Central memory CD4-positive, alpha-beta T cell (primary cell): ENCODE data around the gene PRKCB.
"Not testable (repeated sequence)": the region's sequence is repeated elsewhere in the genome, so short reads cannot be mapped to it uniquely, and the experiment has no call there.

Experiments
- DNase-seq: peaks from one replicate; pipeline ENCODE4 v3.0.0; 2022

Gene PRKCB

DNA sequence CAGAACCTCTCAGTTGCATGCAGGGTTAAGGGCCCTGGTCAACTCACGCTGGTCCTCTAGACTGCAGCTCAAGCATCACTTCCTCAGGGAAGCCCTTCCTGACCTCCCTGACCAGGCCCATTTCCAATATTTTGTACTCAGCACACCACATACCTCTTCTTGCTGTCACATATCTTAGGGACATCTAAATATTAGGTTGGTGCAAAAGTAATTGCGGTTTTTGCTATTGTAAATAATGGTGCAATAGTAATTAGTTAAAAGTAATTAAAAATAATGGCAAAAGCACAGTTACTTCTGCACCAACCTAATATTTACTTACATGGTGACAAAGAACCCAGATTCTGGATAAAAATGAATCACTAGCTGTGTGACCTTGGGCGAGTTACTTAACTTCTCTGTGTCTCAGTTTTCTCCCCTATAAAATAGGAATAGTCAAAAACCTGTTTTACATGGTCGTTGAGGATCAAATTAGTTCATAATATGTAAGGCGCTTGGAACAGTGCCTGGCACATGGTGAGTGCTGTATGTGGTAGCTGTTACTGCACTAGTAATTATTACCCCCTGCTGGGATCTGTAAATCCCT, 177.4 kb downstream of the PRKCB start:
- DNase-seq: no peak

- peak; percentile 64 for DNase-seq
Measured at GRCh38 chr16:24013864-24014645, 178.3 kb downstream of the PRKCB start.

DNA sequence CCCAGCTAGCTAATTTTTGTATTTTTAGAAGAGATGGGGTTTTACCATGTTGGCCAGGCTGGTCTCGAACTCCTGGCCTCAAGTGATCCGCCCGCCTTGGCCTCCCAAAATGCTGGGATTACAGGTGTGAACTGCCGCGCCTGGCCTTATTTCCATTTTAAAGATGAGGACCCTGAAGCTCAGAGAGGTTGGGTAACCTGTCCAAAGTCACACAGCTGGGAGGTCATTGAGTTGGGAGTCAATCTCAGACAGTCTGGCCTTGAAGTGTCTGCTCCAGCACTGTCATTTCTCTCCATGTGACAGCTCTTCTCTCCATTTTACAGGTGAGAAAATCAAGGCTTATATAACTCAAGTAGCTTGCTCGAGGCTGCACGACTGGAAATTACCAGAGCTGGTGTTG, 179.2 kb downstream of the PRKCB start:
- not testable (repeated sequence) for DNase-seq

GRCh38 chr16:24015923-24016322, 180.1 kb downstream of the PRKCB start:
- DNase-seq: no peak

DNA sequence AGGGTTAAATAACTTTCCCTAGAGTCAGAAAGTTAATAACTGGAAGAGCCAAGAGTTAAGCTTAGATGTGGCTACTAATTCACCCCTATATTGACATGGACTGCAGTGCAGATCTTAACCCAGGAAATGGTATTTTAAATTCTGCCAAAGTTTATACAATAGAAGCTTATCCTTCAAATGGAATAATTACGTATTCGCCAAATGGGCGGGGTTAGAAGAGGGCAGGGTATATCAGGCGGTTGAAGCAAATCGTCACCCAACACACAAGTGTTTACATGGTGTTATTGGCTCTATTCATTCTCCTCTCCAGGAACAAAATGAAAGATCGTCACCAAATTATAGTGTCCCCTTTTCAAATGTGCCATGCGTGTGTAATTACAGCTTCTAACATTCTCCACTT, 182.7 kb downstream of the PRKCB start:
- DNase-seq: no peak

DNA sequence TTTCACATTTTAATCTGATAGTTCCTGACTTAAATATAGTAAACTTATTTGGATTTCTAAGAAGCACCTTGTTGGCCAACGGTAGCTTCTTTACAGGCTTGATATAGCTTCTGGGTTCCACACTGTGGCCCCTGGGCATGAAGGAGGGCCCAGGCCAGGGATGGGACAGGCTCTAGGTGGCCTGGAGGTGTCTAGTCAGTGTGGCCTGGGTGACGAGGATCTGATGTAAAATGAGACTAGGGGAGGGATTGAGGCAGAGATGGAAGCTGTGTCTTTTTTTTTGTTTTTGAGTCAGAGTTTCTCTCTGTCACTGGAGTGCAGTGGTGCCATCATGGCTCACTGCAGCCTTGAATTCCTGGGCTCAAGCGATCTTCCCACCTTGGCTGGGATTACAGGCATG, 187.0 kb downstream of the PRKCB start:
- DNase-seq: no peak

- DNase-seq: no peak
Measured at GRCh38 chr16:24023621-24024020, 187.8 kb downstream of the PRKCB start.

DNA sequence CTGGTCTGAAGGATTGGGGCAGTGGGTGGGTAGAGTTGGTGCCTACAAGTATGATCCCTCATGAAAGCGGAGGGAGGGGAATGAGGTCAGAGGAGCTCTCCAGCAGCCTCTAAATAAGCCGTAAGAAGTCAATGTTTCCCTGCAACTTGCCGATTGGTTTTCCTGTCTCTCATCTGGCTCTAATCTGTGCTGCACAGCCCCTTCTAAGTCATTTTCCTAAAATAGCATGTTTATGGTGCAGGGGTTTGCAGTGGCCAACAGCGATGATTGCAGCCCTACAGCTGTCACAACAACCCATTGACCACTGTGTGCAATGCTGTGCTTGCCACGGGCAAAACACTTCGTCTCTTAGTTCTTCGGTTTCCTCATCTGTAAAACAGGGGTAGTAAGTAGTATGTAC, 189.2 kb downstream of the PRKCB start:
- no peak for DNase-seq

- DNase-seq: no peak
Measured at GRCh38 chr16:24027466-24027865, 191.7 kb downstream of the PRKCB start.

DNA sequence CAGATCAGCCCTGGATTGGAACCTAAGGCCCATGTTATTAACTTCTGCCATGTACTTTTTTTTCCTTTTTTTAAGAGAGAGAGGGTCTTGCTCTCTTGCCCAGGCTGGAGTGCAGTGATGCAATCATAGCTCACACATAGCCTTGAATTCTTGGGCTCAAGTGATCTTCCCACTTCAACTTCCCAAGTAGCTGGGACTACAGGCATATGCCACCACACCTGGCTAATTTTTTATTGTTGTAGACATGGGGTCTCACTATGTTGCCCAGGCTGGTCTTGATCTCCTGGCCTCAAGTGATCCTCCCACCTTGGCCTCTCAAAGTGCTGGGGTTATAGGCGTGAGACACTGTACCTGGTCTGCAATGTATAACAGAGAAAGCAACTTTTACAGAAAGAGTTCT, 194.1 kb downstream of the PRKCB start:
- DNase-seq: not testable (repeated sequence)

GRCh38 chr16:24035127-24035842, 199.5 kb downstream of the PRKCB start:
- DNase-seq: peak; percentile 19

DNA sequence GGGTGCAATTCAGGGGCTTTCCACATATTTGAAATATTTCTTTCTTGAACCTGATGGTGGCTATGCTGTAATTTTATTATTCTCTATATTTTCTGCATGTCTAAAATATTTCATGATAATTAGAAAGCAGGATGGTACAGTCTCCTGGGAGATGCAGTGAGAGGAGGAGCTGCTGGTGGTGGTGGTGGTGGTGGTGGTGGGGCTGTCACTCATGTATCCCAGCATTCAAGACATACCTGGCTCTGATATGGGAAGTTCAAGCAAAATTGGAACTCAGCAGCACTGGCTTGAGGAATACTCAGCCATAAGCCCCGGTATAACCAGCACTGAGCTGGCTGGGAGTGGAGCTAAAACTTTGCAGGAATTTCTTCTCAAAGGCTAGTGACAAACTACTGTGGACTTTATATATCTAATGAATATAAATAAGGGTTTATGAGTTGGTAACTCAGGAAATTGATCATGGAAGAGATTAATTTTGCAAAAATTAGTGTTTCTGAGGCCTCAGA, 200.3 kb downstream of the PRKCB start:
- no peak for DNase-seq

DNA sequence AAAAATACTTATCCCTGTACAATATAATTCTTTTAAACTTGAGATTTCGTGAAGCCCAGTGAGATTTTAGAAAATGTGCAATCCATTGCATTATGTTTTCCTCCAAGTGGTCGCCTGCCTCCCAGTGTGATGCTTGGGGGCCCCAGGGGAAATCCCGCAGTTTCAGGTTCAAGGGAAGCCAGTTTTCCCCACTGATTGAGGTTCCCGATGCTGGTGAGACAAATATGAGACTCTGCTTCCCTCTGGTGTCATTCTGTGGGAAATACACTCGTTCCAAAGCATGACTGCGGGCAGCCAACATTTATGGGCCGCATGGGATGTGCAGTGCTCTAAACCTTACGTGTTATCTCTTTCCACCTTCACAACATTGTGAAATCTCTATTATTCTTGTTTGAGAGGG, 200.8 kb downstream of the PRKCB start:
- DNase-seq: peak; percentile 13

DNA sequence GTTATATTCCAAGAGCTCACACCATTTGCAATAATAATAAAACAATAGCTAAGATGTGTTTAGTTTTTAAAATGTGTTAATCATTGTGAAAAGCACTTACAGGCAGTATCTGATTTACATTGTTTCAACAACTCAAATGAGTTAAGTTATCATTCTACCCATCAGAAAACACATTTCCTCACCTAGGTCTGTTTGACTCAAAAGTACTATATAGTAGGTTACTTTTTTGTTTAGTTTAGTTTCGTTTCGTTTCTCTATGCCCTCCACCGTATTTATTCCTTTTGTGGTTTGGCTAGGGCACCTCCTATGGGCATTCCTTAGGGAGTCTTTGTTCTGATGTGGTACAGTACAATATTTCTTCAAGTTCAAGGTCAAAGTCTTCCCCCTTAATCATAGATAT, 201.6 kb downstream of the PRKCB start:
- DNase-seq: no peak

DNA sequence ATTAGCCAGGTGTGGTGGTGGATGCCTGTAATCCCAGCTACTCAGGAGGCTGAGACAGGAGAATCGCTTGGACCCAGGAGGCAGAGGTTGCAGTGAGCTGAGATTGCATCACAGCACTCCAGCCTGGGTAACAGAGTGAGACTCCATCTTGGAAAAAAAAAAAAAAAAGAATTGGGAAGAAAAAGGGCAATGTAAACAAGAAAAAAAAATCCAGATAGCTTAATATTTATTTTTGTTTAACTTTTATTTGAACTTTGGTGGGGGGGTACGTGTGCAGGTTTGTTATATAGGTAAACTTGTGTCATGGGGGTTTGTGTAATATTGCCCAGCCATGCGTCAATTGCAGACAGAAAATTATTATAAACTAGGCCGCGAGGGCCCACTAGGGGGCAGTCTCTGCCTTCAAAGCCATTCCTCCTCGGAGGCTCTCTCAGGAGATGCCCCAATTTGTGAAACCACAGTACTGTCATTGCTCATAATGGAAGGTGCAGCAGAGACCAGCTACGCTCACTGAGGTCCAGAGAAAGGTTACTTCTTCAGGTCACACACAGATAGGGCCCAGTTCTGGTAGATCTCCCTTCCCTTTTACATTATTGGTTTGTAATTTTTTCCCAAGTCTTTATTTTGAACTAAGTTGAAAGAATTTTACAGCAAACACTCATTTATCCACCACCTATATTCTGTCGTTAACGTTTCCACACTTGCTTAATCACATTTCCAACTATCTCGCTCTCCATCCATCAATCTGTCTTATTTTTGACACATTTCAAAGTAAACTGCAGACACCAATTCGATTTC, 206.2 kb downstream of the PRKCB start:
- peak; percentile 59 for DNase-seq

DNA sequence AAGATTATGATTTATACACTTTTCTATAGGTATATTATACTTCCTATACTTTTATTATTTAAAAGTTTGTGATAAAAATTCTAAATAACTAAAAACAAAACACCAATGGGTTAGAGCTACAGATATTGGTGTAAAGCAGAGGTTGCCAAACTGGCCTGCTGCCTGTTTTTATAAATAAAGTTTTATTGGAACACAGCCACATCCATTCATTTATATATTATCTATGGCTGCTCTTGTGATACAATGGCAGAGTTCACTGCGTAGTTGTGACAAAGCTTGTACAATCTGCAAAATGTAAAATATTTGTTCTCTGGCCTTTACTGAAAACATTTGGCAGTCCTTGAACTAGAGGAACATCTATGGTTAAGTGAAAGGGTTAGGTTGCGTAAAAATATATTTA, 208.7 kb downstream of the PRKCB start:
- DNase-seq: no peak

- no peak for DNase-seq
Measured at GRCh38 chr16:24045641-24046040, 209.9 kb downstream of the PRKCB start.

- no peak for DNase-seq
Measured at GRCh38 chr16:24046442-24046841, 210.7 kb downstream of the PRKCB start.

- no peak for DNase-seq
Measured at GRCh38 chr16:24049113-24049512, 213.3 kb downstream of the PRKCB start.

- DNase-seq: no peak
Measured at GRCh38 chr16:24051125-24051524, 215.3 kb downstream of the PRKCB start.

DNA sequence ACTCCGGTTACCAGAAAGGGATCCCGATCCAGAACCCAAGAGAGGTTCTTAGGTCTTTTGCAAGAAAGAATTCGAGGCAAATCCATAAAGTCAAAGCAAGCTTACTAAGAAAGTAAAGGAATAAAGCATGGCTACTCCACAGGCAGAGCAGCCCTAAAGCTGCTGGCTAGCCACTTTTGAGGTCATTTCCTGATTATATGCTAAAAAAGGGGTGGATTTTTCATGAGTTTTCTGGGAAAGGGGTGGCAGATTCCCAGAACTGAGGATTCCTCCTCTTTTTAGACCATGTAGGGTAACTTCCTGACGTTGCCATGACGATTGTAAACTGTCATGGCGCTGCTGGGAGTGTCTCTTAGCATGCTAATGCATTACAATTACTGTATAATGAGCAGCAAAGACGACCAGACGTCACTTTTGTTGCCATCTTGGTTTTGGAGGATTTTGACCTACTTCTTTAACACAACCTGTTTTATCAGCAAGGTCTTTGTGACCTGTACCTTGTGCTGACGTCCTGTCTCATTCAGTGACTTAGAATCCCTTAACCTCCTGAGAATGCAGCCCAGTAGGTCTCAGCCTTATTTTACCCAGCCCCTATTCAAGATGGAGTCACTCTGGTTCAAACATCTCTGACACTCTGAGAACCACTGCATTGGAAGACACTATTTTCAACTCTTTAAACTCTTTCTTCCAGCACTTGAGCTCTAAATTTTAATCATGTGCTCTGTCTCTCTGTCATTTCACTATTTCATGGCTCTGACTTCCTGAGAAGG, 216.7 kb downstream of the PRKCB start:
- DNase-seq: no peak
